IMR-90 (cell line): Measurements from ENCODE around the gene HIVEP3. TPM values are rescaled to one million over a fixed set of nuclear protein-coding genes. Genes with fewer than 3 reads are reported as not detected.

ENCODE experiments used
- ATAC-seq: fragments of 200-7000 bp; cut with Tn5 transposase; 2 replicates; pipeline ENCODE4 v1.9.1; 2020; ENCODE audit warnings: low read depth, mild to moderate bottlenecking, moderate library complexity
- BruUV-seq: library from RNA; stranded (reverse); fragments of 400-500 nt; replicated peaks from 2 replicates; lab custom pipeline; 2021; lab: Mats Ljungman, UMichigan
- CTCF ChIA-PET: fragments of 300-600 bp; formaldehyde crosslinking; extraction: SDS; loops from one replicate; lab custom pipeline; 2021; ENCODE audit warnings: antibody characterized with exemption; lab: Yijun Ruan, JAX
- POLR2A ChIA-PET: fragments of 300-600 bp; sonication (Branson Sonifier 250); formaldehyde crosslinking; loops from one replicate; lab custom pipeline; 2022; ENCODE audit warnings: antibody characterized with exemption; ENCODE audit not compliant: unreplicated experiment; lab: Charles Lee
- DNase-seq: peaks from one replicate; pipeline ENCODE4 v3.0.0; 2013
- H2AFZ ChIP-seq: replicated peaks from 2 replicates; pipeline ENCODE3; 2013; ENCODE audit warnings: low read length, mild to moderate bottlenecking; ENCODE audit not compliant: poor library complexity
- H2AK5ac ChIP-seq: 2 replicates; pipeline ENCODE4 v1.6.1; 2013; ENCODE audit warnings: low read depth, low read length, inconsistent platforms
- H2AK9ac ChIP-seq: replicated peaks from 2 replicates; pipeline ENCODE3; 2013; ENCODE audit warnings: mild to moderate bottlenecking, low read depth, low read length, moderate library complexity; ENCODE audit not compliant: poor library complexity
- H2BK120ac ChIP-seq: 2 replicates; pipeline ENCODE4 v1.6.1; 2013; ENCODE audit warnings: low read depth, low read length, inconsistent platforms
- H2BK15ac ChIP-seq: 3 replicates; pipeline ENCODE4 v1.6.1; 2013; ENCODE audit warnings: low read depth, low read length, inconsistent platforms
- H2BK20ac ChIP-seq: 2 replicates; pipeline ENCODE4 v1.6.1; 2013; ENCODE audit warnings: low read depth, mild to moderate bottlenecking, inconsistent platforms, low read length, moderate library complexity
- H2BK5ac ChIP-seq: 2 replicates; pipeline ENCODE4 v1.6.1; 2013; ENCODE audit warnings: mild to moderate bottlenecking, low read depth, low read length, inconsistent platforms; ENCODE audit not compliant: poor library complexity, severe bottlenecking
- H3K14ac ChIP-seq: replicated peaks from 2 replicates; pipeline ENCODE4 v1.6.1; 2013; ENCODE audit warnings: low read depth, low read length, inconsistent platforms
- H3K18ac ChIP-seq: 2 replicates; pipeline ENCODE4 v1.6.1; 2013; ENCODE audit warnings: low read depth, low read length, control low read depth
- H3K23ac ChIP-seq: 2 replicates; pipeline ENCODE4 v1.6.1; 2013; ENCODE audit warnings: low read depth, low read length, inconsistent platforms
- H3K27ac ChIP-seq: 2 replicates; pipeline ENCODE4 v1.5.1; 2013; ENCODE audit warnings: mild to moderate bottlenecking, control low read depth, low read length; ENCODE audit not compliant: insufficient read depth
- H3K27me3 ChIP-seq: 2 replicates; pipeline ENCODE4 v1.6.1; 2013; ENCODE audit warnings: low read length; ENCODE audit not compliant: control insufficient read depth, insufficient read depth
- H3K36me3 ChIP-seq: 2 replicates; pipeline ENCODE4 v1.6.1; 2013; ENCODE audit warnings: low read length, mixed read lengths; ENCODE audit not compliant: control insufficient read depth, insufficient read depth
- H3K4ac ChIP-seq: 2 replicates; pipeline ENCODE4 v1.6.1; 2013; ENCODE audit warnings: low read depth, low read length, inconsistent platforms
- H3K4me1 ChIP-seq: 2 replicates; pipeline ENCODE4 v1.6.1; 2013; ENCODE audit warnings: low read length, mixed read lengths; ENCODE audit not compliant: control insufficient read depth, insufficient read depth
- H3K4me2 ChIP-seq: 2 replicates; pipeline ENCODE4 v1.6.1; 2013; ENCODE audit warnings: low read depth, mild to moderate bottlenecking, control low read depth, low read length, moderate library complexity
- H3K4me3 ChIP-seq: 2 replicates; pipeline ENCODE4 v1.5.1; 2013; ENCODE audit warnings: low read depth, mild to moderate bottlenecking, control low read depth, low read length, moderate library complexity; ENCODE audit not compliant: insufficient read depth
- H3K56ac ChIP-seq: 2 replicates; pipeline ENCODE4 v1.6.1; 2013; ENCODE audit warnings: low read length, inconsistent platforms; ENCODE audit not compliant: insufficient read depth; ENCODE audit errors: extremely low read depth
- H3K79me1 ChIP-seq, 2 experiments: 2 replicates each; pipeline ENCODE4 v1.6.1; 2013; ENCODE audit warnings: low read length in 2 of 2, inconsistent platforms in 1 of 2, low read depth in 1 of 2
- H3K9ac ChIP-seq: 2 replicates; pipeline ENCODE4 v1.6.1; 2013; ENCODE audit warnings: low read depth, low read length, control low read depth
- H3K9me1 ChIP-seq: 2 replicates; pipeline ENCODE4 v1.6.1; 2013; ENCODE audit warnings: low read length, inconsistent platforms; ENCODE audit not compliant: insufficient read depth
- H3K9me3 ChIP-seq: 2 replicates; pipeline ENCODE4 v1.6.1; 2013; ENCODE audit warnings: low read length; ENCODE audit not compliant: control insufficient read depth, insufficient read depth
- H4K20me1 ChIP-seq: 2 replicates; pipeline ENCODE4 v1.6.1; 2013; ENCODE audit warnings: low read length, inconsistent platforms; ENCODE audit not compliant: insufficient read depth
- H4K5ac ChIP-seq: 2 replicates; pipeline ENCODE4 v1.6.1; 2013; ENCODE audit warnings: mild to moderate bottlenecking, low read depth, low read length, control low read depth
- H4K8ac ChIP-seq, 2 experiments: 2 replicates each; pipeline ENCODE4 v1.6.1; 2013; ENCODE audit warnings: low read depth in 2 of 2, low read length in 2 of 2, control low read depth in 1 of 2, inconsistent platforms in 1 of 2
- H4K91ac ChIP-seq: 2 replicates; pipeline ENCODE4 v1.6.1; 2013; ENCODE audit warnings: low read depth, low read length, inconsistent platforms; ENCODE audit not compliant: insufficient read depth
- BHLHE40 ChIP-seq: fragments of 150-350 bp; IDR thresholded peaks from 2 replicates; pipeline ENCODE4 v1.6.1; 2016; ENCODE audit warnings: mild to moderate bottlenecking, low read depth, low read length
- CEBPB ChIP-seq: IDR thresholded peaks from 2 replicates; pipeline ENCODE4 v1.6.1; 2012; ENCODE audit warnings: low read depth, low read length, improper control_type of control experiment
- MAFK ChIP-seq: IDR thresholded peaks from 2 replicates; pipeline ENCODE4 v1.6.1; 2012; ENCODE audit warnings: low read depth, low read length, improper control_type of control experiment
- NFE2L2 ChIP-seq: fragments of 150-350 bp; IDR thresholded peaks from 2 replicates; pipeline ENCODE4 v1.6.1; 2016; ENCODE audit warnings: low read depth, mild to moderate bottlenecking, low read length
- POLR2A ChIP-seq: IDR thresholded peaks from 2 replicates; pipeline ENCODE4 v1.6.1; 2012; ENCODE audit warnings: mild to moderate bottlenecking, low read depth, low read length
- RAD21 ChIP-seq: IDR thresholded peaks from 2 replicates; pipeline ENCODE4 v1.6.1; 2012; ENCODE audit warnings: low read length, improper control_type of control experiment
- RCOR1 ChIP-seq: IDR thresholded peaks from 2 replicates; pipeline ENCODE4 v1.6.1; 2012; ENCODE audit warnings: mild to moderate bottlenecking, low read length, improper control_type of control experiment; ENCODE audit not compliant: insufficient replicate concordance
- WGBS, 2 experiments: methylation state at CpG; one replicate each; pipeline versions ENCODE4 v1.1.5 to v1.1.7; 2013; ENCODE audit warnings: missing lambda C conversion rate in 2 of 2; ENCODE audit not compliant: insufficient read length in 1 of 2; ENCODE audit errors: extremely low coverage in 2 of 2; 5-methylcytosine and 5-hydroxymethylcytosine counted together
- dilution Hi-C: fragments of 300-500 bp; cut with HindIII; formaldehyde crosslinking; loops from one replicate; pipeline ENCODE4 v1.14.3; 2018; ENCODE audit warnings: low sequenced_read_pairs; ENCODE audit not compliant: unreplicated experiment
- in situ Hi-C: fragments of 300-500 bp; cut with MboI; formaldehyde crosslinking; loops from 3 replicates; pipeline ENCODE4 v1.14.3; 2019; ENCODE audit warnings: low sequenced_read_pairs, inconsistent platforms, mixed read lengths
- intact Hi-C: fragments of 100-400 bp; cut with micrococcal nuclease; formaldehyde crosslinking; loops from 2 replicates; pipeline ENCODE4 v1.10.0; 2022
- polyA plus RNA-seq, 3 experiments: library from polyadenylated mRNA; depleted of rRNA; stranded (reverse); fragments of >200 nt; gene quantifications; 2 replicates each; pipeline ENCODE4 v1.2.3, GENCODE V29; 2012; ENCODE audit warnings: low replicate concordance in 1 of 3
- total RNA-seq: library from RNA; depleted of rRNA; stranded (reverse); fragments of >200 nt; gene quantifications from 2 replicates; pipeline ENCODE4 v1.2.3, GENCODE V29; 2012
- TF ChIP-seq, protein P1 (sequence below): fragments of 150-350 bp; IDR thresholded peaks from 2 replicates; pipeline ENCODE4 v1.6.1; 2017; ENCODE audit warnings: mild to moderate bottlenecking, antibody characterized with exemption, low read length, low read depth

Gene HIVEP3
- total and polyA plus RNA-seq, 2 of the 4 experiments (the other 2 are of a cell fraction): 1.4 to 4.0 TPM

DNA sequence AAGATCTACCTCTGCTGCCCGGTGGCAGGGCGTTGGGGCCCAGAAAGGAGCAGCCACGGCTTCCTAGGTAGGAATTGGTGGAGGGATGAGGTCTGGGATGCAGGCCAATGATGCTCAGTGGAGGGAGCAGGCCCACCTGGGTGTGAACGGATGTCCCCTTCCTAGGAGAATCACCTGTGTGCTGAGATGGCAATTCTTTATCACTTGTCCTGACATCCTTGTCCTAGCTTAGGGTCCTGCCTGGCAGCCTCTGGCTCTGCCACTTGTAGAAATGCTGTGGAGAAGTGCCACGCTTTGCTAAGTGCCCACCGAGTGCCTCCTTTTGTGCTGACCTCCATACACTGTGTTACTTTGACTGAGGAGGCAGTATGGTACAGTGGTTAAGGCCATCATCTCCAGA lies 447.1 kb downstream of the HIVEP3 start:
- no peak overlapping the region for H3K27ac ChIP-seq
- ChIA-PET POLR2A (no interaction called here), CTCF (no interaction called here)
- dilution Hi-C loops: no loop called here
- H3K4ac ChIP-seq: no peak overlapping the region
- no peak overlapping the region for H4K91ac ChIP-seq
- H3K14ac ChIP-seq: no peak overlapping the region
- H3K27me3 ChIP-seq: peaks cover 34% of the 10 kb centered on the region
- H2BK5ac ChIP-seq: no peak overlapping the region
- no peak overlapping the region for H3K9ac ChIP-seq
- H3K56ac ChIP-seq: no peak overlapping the region
- no peak overlapping the region for H4K8ac ChIP-seq
- intact Hi-C loops: no loop called here
- no CpG with 5 or more reads among the region's 6 CpGs for WGBS, 2 experiments
- H3K4me1 ChIP-seq: no peaks in the 10 kb centered on the region
- no TSS peak for BruUV-seq
- no peaks in the 10 kb centered on the region for H4K20me1 ChIP-seq
- no peaks in the 10 kb centered on the region for H3K9me3 ChIP-seq
- H2BK20ac ChIP-seq: no peak overlapping the region
- H3K9me1 ChIP-seq: no peaks in the 10 kb centered on the region
- no peak overlapping the region for H2BK120ac ChIP-seq
- H3K4me3 ChIP-seq: no peak overlapping the region
- no peak overlapping the region for H3K18ac ChIP-seq
- H4K5ac ChIP-seq: no peak overlapping the region
- TF ChIP-seq BHLHE40: no peak
- no peak for TF ChIP-seq POLR2A
- TF ChIP-seq NFE2L2: no peak
- TF ChIP-seq RAD21: no peak
- no peak for TF ChIP-seq MAFK
- no peak for TF ChIP-seq CEBPB
- TF ChIP-seq RCOR1: no peak
- TF ChIP-seq, protein P1, sequence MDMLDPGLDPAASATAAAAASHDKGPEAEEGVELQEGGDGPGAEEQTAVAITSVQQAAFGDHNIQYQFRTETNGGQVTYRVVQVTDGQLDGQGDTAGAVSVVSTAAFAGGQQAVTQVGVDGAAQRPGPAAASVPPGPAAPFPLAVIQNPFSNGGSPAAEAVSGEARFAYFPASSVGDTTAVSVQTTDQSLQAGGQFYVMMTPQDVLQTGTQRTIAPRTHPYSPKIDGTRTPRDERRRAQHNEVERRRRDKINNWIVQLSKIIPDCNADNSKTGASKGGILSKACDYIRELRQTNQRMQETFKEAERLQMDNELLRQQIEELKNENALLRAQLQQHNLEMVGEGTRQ: no peak
- H3K79me1 ChIP-seq: no peaks in the 10 kb centered on the region
- DNase-seq (no peak), ATAC-seq (no peak)
- no peak overlapping the region for H2AFZ ChIP-seq
- H3K36me3 ChIP-seq: no peaks in the 10 kb centered on the region
- no peak overlapping the region for H2AK9ac ChIP-seq
- no peak overlapping the region for H3K23ac ChIP-seq
- no peak overlapping the region; the same call in 1 of the 2 replicates for H2AK5ac ChIP-seq
- no peak overlapping the region for H3K4me2 ChIP-seq
- in situ Hi-C loops: no loop called here
- no peak overlapping the region for H2BK15ac ChIP-seq
